ENCODE results near the gene OSBPL1A.
"Not testable (repeated sequence)": the region's sequence is repeated elsewhere in the genome, so short reads cannot be mapped to it uniquely, and the experiment has no call there.

OSBPL1A gene

DNA sequence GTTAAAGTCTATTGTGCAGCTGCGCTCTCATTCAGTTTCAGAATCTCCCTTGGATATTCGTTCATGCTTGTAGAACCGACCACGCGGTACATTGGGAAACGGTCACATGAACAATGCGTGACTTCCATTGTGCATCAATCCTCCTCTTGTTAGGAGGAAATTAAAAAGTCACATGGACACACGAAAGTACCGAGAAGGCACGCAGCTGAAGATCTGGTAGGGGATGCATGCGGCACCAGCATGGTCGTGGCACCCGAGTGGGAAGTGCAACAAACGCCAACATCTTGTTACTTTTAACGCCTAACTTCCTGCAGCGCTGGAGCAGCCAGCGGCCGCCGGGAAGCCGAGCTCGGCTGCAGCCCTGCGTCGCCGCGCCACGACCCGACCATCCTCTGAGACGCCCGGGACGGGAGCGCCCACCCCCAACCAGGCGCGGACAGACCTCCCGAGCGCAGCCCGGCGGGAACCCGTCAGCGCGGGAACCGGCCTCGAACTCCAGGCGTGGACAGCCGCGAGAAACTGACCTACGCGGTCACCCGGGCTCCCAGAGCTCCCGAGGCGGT lies 412 bp downstream of the OSBPL1A start:
- DNase-seq (ENCODE audit: low read depth), result peak; percentile 74

DNA sequence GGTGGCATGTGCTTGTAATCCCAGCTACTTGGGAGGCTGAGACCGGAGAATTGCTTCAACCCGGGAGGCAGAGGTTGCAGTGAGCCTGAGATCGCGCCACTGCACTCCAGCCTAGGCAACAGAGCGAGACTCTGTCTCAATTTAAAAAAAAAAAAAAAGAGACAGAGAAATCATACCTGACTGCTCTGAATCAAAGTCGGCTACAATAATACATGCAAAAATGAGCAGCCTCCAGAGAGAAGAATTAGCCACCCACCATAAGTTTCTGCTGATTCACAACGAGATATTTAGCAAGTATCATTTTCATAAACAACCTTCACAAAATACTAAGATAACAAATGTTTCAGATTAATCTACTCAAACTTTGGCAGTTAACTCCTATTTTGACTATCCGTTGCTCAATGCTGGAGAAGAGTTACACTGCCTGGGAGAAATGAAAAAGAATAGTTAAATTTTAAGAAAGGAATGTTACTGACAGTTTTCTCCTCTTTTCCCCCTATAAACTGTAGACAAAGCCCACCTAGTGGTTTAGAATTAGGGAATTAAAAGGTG lies 1.5 kb downstream of the OSBPL1A start:
- peak; percentile 5 for DNase-seq (ENCODE audit: low read depth)

DNA sequence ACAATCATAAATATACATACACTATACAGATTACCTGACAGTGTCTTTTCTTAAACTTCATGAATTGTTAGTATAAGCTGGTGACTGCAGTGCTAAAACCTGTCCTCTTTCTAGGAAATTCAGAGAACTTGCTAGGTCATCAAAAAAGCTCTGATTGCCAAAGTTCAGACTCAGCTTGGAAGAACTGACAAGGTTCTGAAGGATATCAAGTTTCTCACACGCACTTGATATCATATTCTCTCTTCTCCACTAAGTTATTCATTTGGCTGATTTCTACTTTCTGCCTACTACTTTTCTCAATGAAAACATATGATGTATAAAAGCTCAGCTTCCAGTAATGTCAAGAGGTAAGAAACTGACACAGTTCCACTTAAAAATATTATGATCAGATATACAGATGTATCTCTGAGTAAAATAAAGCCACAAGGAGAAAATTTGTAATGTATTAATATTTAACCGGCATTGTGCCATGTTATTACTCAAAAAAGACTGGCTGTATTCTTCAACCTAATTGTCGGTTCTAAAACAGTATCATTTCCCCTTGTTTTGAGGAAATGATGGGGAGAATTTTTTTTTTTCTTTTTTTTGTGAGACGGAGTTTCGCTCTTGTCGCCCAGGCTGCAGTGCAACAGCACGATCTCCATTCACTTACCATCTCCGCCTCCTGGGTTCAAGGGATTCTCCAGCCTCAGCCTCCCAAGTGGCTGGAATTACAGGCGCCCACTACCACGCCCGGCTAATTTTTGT lies 2.4 kb downstream of the OSBPL1A start:
- DNase-seq (ENCODE audit: low read depth), result peak; percentile 5

DNA sequence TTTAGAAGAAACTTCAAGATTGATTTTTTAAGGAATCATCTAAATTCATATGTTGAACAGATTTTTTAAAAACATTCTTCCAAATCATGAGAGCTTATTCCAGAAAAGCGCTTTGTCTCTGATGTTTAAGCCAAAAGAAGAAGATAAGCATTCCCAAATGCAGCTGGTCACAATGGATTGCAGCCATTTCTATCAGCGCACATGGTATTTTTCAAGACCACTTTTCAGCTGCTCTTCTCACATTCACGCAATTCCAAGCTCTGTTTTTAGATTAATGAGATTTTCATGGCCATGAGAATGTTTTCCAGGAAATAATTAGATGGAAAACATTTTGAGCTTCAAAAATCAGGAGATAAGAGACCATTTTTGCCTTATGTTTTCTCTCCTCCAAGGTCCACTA lies 8.7 kb downstream of the OSBPL1A start:
- DNase-seq (ENCODE audit: low read depth), result no peak

DNA sequence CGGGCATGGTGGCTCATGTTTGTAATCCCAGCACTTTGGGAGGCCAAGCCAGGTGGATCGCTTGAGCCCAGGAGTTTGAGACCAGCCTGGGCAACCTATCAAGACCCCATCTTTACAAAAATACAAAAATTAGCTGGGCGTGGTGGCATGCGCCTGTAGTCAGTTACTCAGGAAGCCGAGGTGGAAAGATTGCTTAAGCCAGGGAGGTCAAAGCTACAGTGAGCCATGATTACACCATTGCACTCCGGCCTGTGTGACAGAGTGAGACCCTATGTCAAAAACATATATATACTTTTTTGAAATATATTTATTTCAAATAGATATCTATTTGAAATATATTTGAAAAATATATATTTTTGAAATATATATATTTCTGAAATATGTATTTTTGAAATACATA lies 10.9 kb downstream of the OSBPL1A start:
- no peak for DNase-seq (ENCODE audit: low read depth)

DNA sequence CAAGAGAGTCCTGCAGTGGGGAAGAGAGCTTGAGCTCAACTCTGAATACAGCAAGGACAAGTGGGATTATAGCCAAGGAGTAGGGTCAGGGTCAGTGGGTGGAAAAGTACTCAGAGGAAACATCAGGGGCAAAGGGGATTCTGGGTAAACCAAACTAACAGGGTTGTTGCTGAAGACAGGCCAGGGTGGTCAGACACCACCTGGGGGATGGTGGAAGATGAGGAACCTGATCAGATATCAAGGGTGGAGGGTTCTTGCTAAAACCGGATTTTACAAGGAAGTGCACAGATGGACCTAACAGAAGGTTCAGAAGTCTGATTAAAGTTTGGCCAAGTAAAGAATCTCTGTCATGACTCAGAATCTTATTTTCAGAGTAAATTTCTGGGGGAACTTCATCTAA lies 16.5 kb downstream of the OSBPL1A start:
- DNase-seq (ENCODE audit: low read depth), result no peak

DNA sequence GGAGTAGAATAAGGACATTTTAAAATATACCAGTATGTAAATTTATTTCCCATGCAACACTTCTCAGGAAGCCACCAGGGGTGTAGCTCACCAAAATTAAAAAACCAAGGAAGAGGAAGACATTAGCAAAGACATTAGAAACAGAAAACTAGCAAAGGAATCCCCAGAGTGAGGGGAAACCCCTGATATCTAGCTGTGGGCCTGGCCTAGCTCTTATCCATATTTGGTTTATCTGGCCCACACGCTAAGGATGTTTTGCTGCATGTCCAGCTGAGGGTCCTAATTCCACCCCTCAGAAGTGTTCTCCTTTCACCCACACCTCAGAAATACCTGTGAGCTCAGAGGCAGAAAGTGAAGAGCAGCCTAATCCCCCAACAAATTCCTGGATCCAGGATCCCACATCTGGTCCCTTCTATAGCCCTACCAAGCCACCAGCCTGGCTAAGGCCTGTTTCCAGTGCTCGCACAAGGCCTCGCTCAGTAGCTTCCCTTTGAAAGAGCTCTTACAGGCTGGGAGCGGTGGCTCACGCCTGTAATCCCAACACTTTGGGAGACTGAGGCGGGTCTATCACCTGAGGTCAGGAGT lies 17.4 kb downstream of the OSBPL1A start:
- DNase-seq (ENCODE audit: low read depth), result no peak

DNA sequence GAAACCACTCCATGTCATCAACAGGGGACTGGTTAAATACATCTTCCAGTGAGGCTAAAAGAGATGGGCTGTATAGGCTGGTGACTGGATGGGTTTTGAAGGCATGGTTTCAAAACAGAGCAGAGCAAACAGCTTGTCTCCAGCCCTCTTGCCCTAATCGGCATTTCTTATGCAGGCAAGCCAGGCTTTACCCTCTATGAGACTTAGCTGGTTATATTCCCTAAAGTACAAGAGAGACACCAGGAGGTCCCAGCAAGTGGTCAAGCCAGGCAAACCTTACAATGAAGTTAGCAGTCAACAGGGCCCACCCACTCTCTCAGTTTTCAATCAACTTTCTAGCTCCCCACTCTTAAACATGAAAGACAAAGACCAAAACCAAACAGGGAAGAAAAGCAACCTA lies 19.0 kb downstream of the OSBPL1A start:
- DNase-seq (ENCODE audit: low read depth), result no peak

DNA sequence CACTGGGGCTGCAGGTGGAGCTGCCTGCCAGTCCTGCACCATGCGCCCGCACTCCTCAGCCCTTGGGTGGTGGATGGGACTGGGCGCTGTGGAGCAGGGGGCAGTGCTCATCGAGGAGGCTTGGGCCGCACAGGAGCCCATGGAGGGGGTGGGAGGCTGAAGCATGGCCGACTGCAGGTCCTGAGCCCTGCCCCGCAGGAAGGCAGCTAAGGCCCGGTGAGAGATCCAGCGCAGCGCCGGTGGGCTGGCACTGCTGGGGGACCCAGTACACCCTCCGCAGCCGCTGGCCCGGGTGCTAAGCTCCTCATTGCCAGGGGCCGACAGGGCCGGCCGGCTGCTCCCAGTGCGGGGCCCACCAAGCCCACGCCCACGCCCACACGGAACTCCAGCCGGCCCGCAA lies 21.1 kb downstream of the OSBPL1A start:
- DNase-seq (ENCODE audit: low read depth), result not testable (repeated sequence)

DNA sequence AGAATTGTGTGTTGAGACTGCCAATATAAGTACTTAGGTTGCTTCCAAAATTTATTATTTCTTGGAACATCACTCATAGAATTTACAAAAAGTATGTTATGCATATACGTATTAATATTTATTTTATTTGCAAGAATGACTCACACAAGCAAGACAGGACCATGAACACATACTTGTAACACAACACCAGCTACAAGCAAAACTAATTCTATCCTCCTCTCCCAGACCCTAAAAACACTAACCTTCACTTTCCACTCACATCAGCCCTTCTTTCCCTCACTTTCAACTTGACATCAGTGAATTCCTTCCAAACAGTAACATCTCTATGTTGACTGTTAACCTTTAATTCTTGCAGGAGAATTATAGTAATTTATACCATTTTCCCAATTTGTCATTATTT lies 24.3 kb downstream of the OSBPL1A start:
- DNase-seq (ENCODE audit: low read depth), result peak; percentile 11

DNA sequence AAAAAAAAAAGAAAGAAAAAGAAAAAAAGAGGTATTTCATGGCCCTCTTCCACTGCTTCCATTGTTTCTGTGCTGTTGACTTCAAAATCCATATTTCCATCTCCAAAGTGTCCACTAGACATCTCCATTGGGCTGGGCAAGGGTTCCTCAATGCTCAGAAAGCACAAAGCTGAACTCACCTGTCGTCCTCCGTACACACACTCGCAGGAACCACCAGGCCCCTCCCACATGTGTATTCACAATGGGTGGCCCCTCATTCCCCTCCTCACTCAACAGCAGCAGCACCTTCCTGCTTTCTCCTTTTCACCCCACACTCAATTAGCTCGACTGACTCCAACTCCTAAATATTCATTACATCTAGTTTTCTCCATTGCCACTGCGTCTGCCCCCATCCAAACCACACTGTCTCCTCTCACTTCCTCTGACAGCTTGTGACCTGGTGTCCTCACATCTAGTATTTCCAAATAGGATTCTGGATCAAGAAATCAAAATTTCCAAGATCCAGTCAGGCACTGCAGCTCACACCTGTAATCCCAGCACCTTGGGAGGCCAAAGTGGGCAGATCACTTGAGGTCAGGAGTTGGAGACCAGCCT lies 25.2 kb downstream of the OSBPL1A start:
- no peak for DNase-seq (ENCODE audit: low read depth)

DNA sequence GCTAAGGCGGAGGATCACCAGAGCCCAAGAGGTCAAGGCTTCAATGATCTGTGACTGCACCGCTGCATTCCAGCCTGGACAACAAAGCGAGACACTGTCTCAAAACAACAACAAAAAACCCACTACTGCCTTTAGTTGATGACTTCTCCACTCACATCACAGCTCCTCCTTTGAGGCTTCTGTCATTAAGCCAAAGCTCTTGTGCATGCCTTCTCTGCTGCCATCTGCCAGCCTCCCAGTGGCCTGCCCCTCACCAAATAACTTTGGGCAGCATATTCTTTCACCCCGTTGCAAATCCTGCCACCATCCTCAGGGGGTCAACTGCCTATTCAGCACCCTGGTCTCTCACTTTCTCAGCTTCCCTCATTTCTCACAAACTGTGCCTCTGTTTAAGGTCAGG lies 27.5 kb downstream of the OSBPL1A start:
- no peak for DNase-seq (ENCODE audit: low read depth)

DNA sequence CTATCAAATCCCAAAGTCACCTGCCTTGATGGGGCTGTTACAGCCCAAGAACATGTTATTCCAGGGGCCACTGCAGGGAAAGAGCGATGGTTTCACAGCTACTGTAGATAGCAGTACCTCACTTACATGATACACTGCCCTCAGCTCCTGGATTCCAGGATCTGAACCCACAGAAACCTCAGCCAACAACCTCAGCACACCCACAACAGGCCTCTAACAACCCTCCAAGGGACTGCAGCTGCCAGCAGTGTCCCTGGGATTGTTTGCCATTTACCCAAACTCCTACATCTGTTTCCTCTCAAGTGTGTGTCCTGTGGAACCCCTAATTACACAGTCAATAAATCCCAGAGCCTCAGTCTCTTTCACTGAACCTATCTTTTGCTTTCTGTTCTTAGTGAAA lies 28.2 kb downstream of the OSBPL1A start:
- no peak for DNase-seq (ENCODE audit: low read depth)

DNA sequence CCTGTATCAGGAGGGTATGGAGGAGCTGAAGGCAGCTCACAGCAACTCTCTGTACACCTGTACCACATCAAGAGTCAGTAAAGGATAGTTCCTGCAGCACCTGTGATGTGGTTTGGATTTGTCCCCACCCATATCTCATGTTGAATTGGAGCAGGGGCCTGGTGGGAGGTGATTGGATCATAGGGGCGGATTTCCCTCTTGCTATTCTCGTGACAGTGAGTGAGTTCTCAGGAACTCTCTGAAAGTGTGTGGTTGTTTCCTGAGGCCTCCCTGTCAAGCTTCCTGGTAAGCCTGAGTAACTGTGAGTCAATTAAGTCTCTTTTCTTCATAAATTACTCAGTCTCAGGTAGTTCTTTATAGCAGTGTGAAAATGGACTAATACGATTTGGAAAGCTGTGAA lies 28.9 kb downstream of the OSBPL1A start:
- peak; percentile 28 for DNase-seq (ENCODE audit: low read depth)

DNA sequence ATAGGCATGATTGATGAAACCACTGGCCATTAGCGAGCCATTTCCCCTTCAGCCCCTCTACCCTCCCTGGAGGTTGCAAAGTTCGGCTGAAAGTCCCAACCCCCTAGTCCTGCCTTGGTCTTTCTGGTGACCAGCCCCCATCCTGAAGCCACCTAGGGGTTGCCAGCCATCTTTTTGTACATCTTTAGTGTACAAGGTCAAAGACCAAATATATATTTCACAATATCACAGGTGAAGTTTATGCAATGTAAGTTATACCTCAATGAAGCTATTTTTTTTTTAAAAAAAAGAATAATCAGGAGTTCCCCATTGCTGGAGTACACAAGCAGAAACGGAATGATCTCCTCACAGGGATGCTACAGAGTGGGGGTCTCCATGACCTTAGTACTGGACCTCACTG lies 31.3 kb downstream of the OSBPL1A start:
- DNase-seq (ENCODE audit: low read depth), result no peak

DNA sequence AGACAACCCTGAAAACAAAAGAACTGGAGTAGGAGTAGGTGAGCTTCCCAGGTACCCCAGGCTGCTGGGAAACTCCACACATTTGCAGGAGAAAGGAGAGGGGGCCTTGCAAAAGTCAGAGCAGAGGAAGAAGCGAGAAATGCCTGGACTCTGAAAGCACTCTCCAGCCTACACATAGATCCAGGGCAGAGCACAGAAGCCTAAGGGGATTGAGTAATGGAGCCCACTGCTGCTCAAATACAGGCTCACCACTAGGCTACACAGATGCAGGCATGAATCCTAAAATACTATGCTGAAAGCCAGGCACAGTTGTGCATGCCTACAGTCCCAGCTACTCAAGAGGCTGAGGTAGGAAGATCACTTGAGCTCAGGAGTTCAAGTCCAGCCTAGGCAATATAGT lies 33.4 kb downstream of the OSBPL1A start:
- DNase-seq (ENCODE audit: low read depth), result no peak

DNA sequence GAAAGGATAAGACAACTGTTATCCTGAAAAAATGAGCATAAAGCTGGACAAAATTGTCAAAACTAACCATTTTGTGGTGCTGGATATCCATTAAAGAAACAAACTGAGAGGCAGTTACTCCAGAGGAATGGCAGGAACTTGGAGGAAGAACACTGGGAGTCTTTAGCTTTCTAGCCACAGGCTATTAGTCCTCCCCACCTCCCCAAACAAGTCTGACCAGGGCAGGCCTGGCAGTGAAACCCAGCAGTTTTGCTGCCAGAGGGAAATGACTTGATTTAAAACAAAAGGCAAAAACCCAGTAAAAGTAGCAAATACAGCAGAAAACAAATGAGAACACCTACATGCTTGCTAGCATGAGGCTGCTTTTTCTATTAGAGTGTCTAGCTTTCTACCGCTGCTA lies 34.9 kb downstream of the OSBPL1A start:
- no peak for DNase-seq (ENCODE audit: low read depth)

DNA sequence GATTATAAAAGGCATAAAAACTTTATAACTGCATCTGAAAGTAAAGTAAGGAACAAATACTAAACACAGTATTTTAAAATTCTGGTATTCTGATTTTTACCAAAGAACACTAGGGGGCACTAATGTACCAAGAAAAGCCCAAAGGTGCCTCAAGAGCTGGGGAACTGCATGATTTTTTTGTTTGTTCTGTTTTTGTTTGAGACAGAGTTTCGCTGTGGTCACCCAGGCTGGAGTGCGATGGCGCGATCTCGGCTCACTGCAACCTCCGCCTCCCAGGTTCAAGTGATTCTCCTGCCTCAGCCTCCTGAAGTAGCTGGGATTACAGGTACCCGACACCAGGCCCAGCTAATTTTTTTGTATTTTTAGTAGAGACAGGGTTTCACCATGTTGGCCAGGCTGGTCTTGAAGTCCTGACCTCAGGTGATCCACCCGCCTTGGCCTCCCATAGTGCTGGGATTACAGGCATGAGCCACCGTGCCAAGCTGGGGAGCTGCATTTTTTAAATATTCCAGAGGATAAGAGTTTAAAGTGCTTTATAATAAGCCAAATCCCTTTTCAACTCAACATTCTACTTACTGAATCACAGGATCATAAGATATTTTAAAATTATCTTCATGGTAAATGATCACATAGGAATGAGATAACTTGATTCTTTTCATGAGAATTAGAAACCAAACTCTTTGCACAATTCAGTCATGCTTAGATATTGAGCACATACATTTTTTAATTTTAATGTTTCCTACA lies 37.7 kb downstream of the OSBPL1A start:
- DNase-seq (ENCODE audit: low read depth), result peak; percentile 73

DNA sequence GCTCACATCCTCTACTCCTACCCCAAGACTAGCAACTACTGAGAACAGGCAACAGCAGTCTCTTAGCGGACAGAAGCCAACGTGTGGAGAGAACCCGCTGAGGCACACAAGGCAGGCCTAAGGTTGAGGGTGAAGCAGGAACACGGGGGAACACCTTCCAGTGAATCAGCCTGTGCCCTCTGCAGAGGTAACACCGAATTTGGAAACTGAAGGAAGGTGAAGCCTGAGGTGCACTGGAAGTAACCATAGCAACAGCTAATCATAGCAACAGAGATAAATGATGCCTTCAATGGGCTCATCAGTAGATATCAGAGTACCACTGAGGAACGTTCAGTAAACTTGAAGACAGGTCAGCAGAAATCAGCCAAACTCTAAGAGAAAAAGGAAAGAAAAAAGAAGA lies 43.3 kb downstream of the OSBPL1A start:
- no peak for DNase-seq (ENCODE audit: low read depth)

DNA sequence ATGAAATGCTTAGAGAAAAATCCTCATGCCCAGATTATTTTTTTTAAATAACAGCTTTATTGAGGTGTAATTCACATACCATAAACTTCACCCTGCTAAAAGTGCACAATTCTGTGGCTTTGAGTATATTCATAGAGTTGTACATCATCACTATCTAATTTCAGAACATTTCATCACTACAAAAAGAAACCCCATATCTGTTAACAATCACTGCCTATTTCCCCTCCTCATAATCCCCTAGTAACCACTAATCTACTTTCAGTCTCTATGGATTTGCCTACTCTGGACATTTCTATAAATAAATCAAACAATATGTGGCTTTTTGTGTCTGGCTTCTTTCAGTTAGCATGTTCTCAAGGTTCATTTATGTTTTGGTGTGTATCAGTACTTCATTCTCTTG lies 51.4 kb downstream of the OSBPL1A start:
- DNase-seq (ENCODE audit: low read depth), result no peak

DNA sequence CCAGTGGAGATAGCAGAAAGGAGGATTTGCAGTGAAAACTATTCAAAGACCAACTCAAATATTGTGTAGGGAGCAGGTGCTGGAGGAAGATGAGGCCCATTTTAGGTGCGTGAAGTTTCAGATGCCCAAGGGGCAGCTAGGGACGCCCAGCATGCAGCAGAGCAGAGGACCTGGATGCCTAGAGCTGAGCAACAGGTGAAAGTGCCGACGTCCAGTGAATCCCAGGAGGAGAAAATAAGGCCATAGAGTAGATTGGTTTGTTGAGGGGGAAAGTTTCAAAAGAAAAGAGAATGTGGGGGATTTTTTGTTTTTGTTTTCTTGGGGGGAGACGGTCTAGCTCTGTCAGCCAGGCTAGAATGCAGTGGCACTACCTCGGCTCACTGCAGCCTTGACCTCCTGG lies 53.1 kb downstream of the OSBPL1A start:
- DNase-seq (ENCODE audit: low read depth), result no peak

DNA sequence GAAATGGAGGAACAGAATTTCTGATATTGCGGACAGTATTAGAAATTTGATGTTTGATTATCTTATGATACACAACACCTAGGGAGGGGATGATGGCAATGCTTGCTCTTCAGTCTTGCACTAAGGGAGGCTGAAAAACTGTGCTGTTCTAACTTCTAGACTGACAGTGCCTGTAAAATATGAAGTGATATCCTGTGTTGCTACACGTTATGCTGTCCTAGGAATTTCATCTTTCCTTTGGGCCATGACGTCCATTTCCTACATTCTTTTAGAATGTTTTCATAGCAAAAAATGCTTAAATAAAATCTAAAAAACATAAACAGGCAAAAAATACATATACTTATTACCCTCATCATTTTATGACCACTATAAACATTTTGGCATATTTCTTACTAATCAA lies 55.3 kb downstream of the OSBPL1A start:
- DNase-seq (ENCODE audit: low read depth), result peak; percentile 32

Measured in ELR (cell line).